ENCODE results near the gene NEUROD2. TPM values are rescaled to one million over a fixed set of nuclear protein-coding genes. Genes with fewer than 3 reads are reported as not detected.

NEUROD2 gene
- total RNA-seq, 2 experiments from 2014 or later: not detected

DNA sequence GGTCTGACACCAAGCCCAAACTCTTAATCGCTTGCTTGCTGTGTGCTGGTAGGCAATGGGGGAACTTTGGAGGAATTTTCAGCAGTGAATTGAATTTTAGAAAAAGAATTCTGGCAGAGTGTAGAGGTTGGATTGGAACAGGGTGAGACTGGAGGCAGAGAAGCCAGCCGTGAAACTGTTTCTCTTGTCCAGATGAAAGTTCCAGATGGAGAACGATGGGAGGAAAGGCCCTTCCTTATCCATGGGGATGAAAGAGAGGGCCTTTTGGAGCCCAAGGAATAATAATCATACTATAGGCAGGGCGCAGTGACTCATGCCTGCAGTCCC, 26.0 kb downstream of the NEUROD2 start:
- CTCF ChIA-PET: interaction anchor here (0.8 kb wide), 1 partner anchor 40 kb away, joined by 3 read pairs; no protein-coding TSS in a partner anchor

DNA sequence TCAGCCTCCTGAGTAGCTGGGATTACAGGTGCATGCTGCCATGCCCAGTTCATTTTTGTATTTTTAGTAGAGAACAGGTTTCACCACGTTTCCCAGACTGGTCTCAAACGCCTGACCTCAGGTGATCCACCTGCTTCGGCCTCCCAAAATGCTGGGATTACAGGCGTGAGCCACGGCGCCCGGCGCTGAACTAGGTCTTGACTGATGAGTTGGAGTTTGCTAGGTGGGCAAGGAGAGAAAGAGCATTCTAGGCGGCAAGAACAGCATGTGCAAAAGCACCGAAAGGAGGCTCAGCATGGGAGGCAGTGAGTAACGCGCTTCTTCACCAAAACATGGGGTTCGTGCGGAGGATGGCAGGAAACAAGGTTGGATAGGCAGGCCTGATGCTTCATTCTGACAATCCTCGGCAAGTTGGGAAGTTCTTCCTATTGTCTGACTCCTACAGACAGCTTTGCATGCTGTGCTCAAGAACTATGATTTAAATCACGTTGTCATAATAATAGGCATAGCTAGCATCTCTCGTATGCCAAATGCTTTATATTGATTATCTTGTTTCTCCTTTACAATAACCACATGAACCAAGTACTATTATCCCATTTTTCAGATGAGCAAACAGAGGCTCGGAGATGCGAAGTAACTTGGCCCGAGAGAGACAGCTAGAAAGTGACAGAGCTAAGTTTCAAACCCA, 26.5 kb downstream of the NEUROD2 start:
- no peak for DNase-seq
- Mint-ChIP-seq H3K4me1 (ENCODE audit: low read depth) (no peaks in the 10 kb centered on the region), H3K27ac (no peak overlapping the region), H3K36me3 (ENCODE audit: low read depth) (no peaks in the 10 kb centered on the region), H3K9me3 (no peaks in the 10 kb centered on the region), H3K27me3 (peaks cover 9% of the 10 kb centered on the region), H3K4me3 (no peak overlapping the region)
- Histone ChIP-seq H3K27ac (ENCODE audit: low read depth in 1 of 2, low read length in 2 of 2) (no peak overlapping the region), H3K36me3 (ENCODE audit: insufficient read depth, low read length) (no peaks in the 10 kb centered on the region), H3K4me1 (ENCODE audit: insufficient read depth, low read length) (no peaks in the 10 kb centered on the region), H3K9me3 (ENCODE audit: control insufficient read depth in 1 of 2, insufficient read depth in 1 of 2, low read length in 2 of 2) (no peaks in the 10 kb centered on the region), H3K4me3 (ENCODE audit: low read length) (no peak overlapping the region), H3K27me3 (ENCODE audit: control insufficient read depth in 1 of 2, insufficient read depth in 2 of 2, low read length in 2 of 2) (no peaks in the 10 kb centered on the region)
- intact Hi-C loops (cut with DNase I, micrococcal nuclease): no loop called here
- TF ChIP-seq, protein P1, sequence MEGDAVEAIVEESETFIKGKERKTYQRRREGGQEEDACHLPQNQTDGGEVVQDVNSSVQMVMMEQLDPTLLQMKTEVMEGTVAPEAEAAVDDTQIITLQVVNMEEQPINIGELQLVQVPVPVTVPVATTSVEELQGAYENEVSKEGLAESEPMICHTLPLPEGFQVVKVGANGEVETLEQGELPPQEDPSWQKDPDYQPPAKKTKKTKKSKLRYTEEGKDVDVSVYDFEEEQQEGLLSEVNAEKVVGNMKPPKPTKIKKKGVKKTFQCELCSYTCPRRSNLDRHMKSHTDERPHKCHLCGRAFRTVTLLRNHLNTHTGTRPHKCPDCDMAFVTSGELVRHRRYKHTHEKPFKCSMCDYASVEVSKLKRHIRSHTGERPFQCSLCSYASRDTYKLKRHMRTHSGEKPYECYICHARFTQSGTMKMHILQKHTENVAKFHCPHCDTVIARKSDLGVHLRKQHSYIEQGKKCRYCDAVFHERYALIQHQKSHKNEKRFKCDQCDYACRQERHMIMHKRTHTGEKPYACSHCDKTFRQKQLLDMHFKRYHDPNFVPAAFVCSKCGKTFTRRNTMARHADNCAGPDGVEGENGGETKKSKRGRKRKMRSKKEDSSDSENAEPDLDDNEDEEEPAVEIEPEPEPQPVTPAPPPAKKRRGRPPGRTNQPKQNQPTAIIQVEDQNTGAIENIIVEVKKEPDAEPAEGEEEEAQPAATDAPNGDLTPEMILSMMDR (IDR thresholded peaks at IDR 0.05): no peak
- no peak for ATAC-seq (ENCODE audit: poor library complexity)
- CTCF ChIA-PET: interaction anchor here (0.8 kb wide), 1 partner anchor 40 kb away, joined by 3 read pairs; no protein-coding TSS in a partner anchor
- POLR2A ChIA-PET: no interaction called here

More for the DNA sequence above, 26.0 kb downstream of the NEUROD2 start:
- DNase-seq (no peak), ATAC-seq (ENCODE audit: poor library complexity) (no peak)
- Histone ChIP-seq H3K4me3 (ENCODE audit: low read length) (no peak overlapping the region), H3K9me3 (ENCODE audit: control insufficient read depth in 1 of 2, insufficient read depth in 1 of 2, low read length in 2 of 2) (no peaks in the 10 kb centered on the region), H3K36me3 (ENCODE audit: insufficient read depth, low read length) (no peaks in the 10 kb centered on the region), H3K27ac (ENCODE audit: low read depth in 1 of 2, low read length in 2 of 2) (no peak overlapping the region), H3K27me3 (ENCODE audit: control insufficient read depth in 1 of 2, insufficient read depth in 2 of 2, low read length in 2 of 2) (no peaks in the 10 kb centered on the region), H3K4me1 (ENCODE audit: insufficient read depth, low read length) (no peaks in the 10 kb centered on the region)
- Mint-ChIP-seq H3K36me3 (ENCODE audit: low read depth) (no peaks in the 10 kb centered on the region), H3K4me3 (no peak overlapping the region), H3K27ac (no peak overlapping the region), H3K9me3 (no peaks in the 10 kb centered on the region), H3K27me3 (peaks cover 9% of the 10 kb centered on the region), H3K4me1 (ENCODE audit: low read depth) (no peaks in the 10 kb centered on the region)
- POLR2A ChIA-PET: no interaction called here
- TF ChIP-seq, protein P1 (IDR thresholded peaks at IDR 0.05): no peak
- intact Hi-C loops (cut with DNase I, micrococcal nuclease): no loop called here

DNA sequence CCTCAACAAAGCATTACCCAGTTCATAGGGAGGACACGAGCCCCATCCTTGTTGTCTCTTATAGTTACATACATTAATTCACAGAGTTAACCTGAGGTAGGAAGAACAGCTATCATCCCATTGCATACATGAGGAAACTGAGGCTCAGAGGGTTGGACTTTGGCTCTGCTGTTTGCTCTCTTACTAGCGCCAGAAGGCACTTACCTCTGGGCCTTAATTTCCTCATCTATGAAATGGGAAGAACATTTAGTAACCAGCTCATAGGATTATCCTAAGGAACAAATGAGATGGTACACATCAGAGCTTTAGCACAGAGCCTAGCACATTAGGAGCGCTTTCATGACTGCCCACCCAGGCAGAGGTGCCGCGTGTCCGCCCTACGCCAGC, 27.6 kb downstream of the NEUROD2 start:
- H3K27ac ChIP-seq (ENCODE audit: low read depth in 1 of 2, low read length in 2 of 2): no peak overlapping the region
- H3K27me3 Mint-ChIP-seq: peaks cover 11% of the 10 kb centered on the region
- ATAC-seq (ENCODE audit: poor library complexity) (no peak), DNase-seq (no peak)
- ChIA-PET CTCF (interaction anchor here (0.8 kb wide), 1 partner anchor 42 kb away, joined by 3 read pairs; no protein-coding TSS in a partner anchor), POLR2A (no interaction called here)
- H3K9me3 ChIP-seq (ENCODE audit: control insufficient read depth in 1 of 2, insufficient read depth in 1 of 2, low read length in 2 of 2): no peaks in the 10 kb centered on the region
- H3K4me3 Mint-ChIP-seq: no peak overlapping the region
- no peaks in the 10 kb centered on the region for H3K36me3 ChIP-seq (ENCODE audit: insufficient read depth, low read length)
- intact Hi-C loops (cut with DNase I, micrococcal nuclease): no loop called here
- no peaks in the 10 kb centered on the region for H3K9me3 Mint-ChIP-seq
- no peaks in the 10 kb centered on the region for H3K4me1 ChIP-seq (ENCODE audit: insufficient read depth, low read length)
- peaks cover 2% of the 10 kb centered on the region for H3K4me1 Mint-ChIP-seq (ENCODE audit: low read depth)
- no peaks in the 10 kb centered on the region for H3K36me3 Mint-ChIP-seq (ENCODE audit: low read depth)
- no peak overlapping the region for H3K4me3 ChIP-seq (ENCODE audit: low read length)
- TF ChIP-seq, protein P1 (IDR thresholded peaks at IDR 0.05): no peak
- H3K27ac Mint-ChIP-seq: no peak overlapping the region
- no peaks in the 10 kb centered on the region for H3K27me3 ChIP-seq (ENCODE audit: control insufficient read depth in 1 of 2, insufficient read depth in 2 of 2, low read length in 2 of 2)

Data from CD4-positive, alpha-beta T cell (primary cell).